H9 (cell line): Measurements from ENCODE around the gene TPP2. TPM values are rescaled to one million over a fixed set of nuclear protein-coding genes. Genes with fewer than 3 reads are reported as not detected.

Source experiments
- DNase-seq: peaks from one replicate; pipeline ENCODE4 v3.0.0-alpha.2; 2017
- H2AFZ ChIP-seq: one replicate; pipeline ENCODE4 v1.6.1; 2013; ENCODE audit warnings: mild to moderate bottlenecking, low read length, control low read depth, moderate library complexity
- H2AK5ac ChIP-seq: 2 replicates; pipeline ENCODE4 v1.6.1; 2013; ENCODE audit warnings: low read length, control low read depth, mixed read lengths; ENCODE audit not compliant: insufficient read length
- H2BK120ac ChIP-seq: one replicate; pipeline ENCODE4 v1.6.1; 2013; ENCODE audit warnings: low read depth, mild to moderate bottlenecking, low read length, control low read depth, inconsistent platforms; ENCODE audit not compliant: poor library complexity, severe bottlenecking
- H2BK12ac ChIP-seq: 2 replicates; pipeline ENCODE4 v1.6.1; 2013; ENCODE audit warnings: low read length, control low read depth, mixed read lengths, low read depth; ENCODE audit not compliant: insufficient read length
- H2BK15ac ChIP-seq: 2 replicates; pipeline ENCODE4 v1.6.1; 2013; ENCODE audit warnings: low read depth, low read length, control low read depth
- H2BK20ac ChIP-seq: one replicate; pipeline ENCODE4 v1.6.1; 2013; ENCODE audit warnings: low read depth, mild to moderate bottlenecking, low read length, control low read depth, inconsistent platforms; ENCODE audit not compliant: poor library complexity, severe bottlenecking
- H2BK5ac ChIP-seq: 2 replicates; pipeline ENCODE4 v1.6.1; 2013; ENCODE audit warnings: low read length, control low read depth, mixed read lengths; ENCODE audit not compliant: insufficient read length
- H3K14ac ChIP-seq: 2 replicates; pipeline ENCODE4 v1.6.1; 2013; ENCODE audit warnings: low read length, control low read depth; ENCODE audit not compliant: insufficient read depth
- H3K18ac ChIP-seq: 2 replicates; pipeline ENCODE4 v1.6.1; 2013; ENCODE audit warnings: low read depth, mild to moderate bottlenecking, mixed read lengths, low read length, control low read depth; ENCODE audit not compliant: insufficient read length
- H3K23ac ChIP-seq: 2 replicates; pipeline ENCODE4 v1.6.1; 2013; ENCODE audit warnings: low read length, control low read depth, mixed read lengths, low read depth; ENCODE audit not compliant: insufficient read length
- H3K23me2 ChIP-seq: 2 replicates; pipeline ENCODE4 v1.6.1; 2013; ENCODE audit warnings: low read depth, mild to moderate bottlenecking, mixed read lengths, low read length, control low read depth; ENCODE audit not compliant: insufficient read length, poor library complexity, severe bottlenecking
- H3K27ac ChIP-seq: 2 replicates; pipeline ENCODE4 v1.5.1; 2013; ENCODE audit warnings: low read length, control low read depth, mixed read lengths, low read depth; ENCODE audit not compliant: insufficient read length
- H3K27me3 ChIP-seq: 2 replicates; pipeline ENCODE4 v1.6.1; 2013; ENCODE audit warnings: low read length, control low read depth, inconsistent platforms; ENCODE audit not compliant: insufficient read depth
- H3K4ac ChIP-seq: 2 replicates; pipeline ENCODE4 v1.6.1; 2013; ENCODE audit warnings: low read depth, mild to moderate bottlenecking, control low read depth, inconsistent platforms, low read length, moderate library complexity
- H3K4me1 ChIP-seq: 2 replicates; pipeline ENCODE4 v1.6.1; 2013; ENCODE audit warnings: low read length, control low read depth, inconsistent platforms; ENCODE audit not compliant: insufficient read depth
- H3K4me2 ChIP-seq: 2 replicates; pipeline ENCODE4 v1.6.1; 2013; ENCODE audit warnings: low read length, control low read depth, mixed read lengths; ENCODE audit not compliant: insufficient read length, insufficient read depth
- H3K56ac ChIP-seq: 2 replicates; pipeline ENCODE4 v1.6.1; 2013; ENCODE audit warnings: low read depth, mild to moderate bottlenecking, mixed read lengths, low read length, control low read depth; ENCODE audit not compliant: insufficient read length
- H3K79me1 ChIP-seq: 2 replicates; pipeline ENCODE4 v1.6.1; 2013; ENCODE audit warnings: low read depth, mild to moderate bottlenecking, moderate library complexity, low read length, control low read depth, inconsistent platforms; ENCODE audit not compliant: insufficient read depth, poor library complexity, severe bottlenecking
- H3K79me2 ChIP-seq: 2 replicates; pipeline ENCODE4 v1.6.1; 2013; ENCODE audit warnings: low read length, control low read depth, inconsistent platforms; ENCODE audit not compliant: insufficient read depth
- H3K9ac ChIP-seq: 2 replicates; pipeline ENCODE4 v1.6.1; 2013; ENCODE audit warnings: low read length, control low read depth, mixed read lengths; ENCODE audit not compliant: insufficient read length; ENCODE audit errors: extremely low read depth
- H3K9me3 ChIP-seq: one replicate; pipeline ENCODE4 v1.6.1; 2013; ENCODE audit warnings: low read depth, low read length, inconsistent platforms; ENCODE audit not compliant: control insufficient read depth
- H3T11ph ChIP-seq: one replicate; pipeline ENCODE4 v1.6.1; 2013; ENCODE audit warnings: mild to moderate bottlenecking, low read length, control low read depth, inconsistent platforms
- H4K20me1 ChIP-seq: one replicate; pipeline ENCODE4 v1.6.1; 2013; ENCODE audit not compliant: control insufficient read depth, insufficient read length, insufficient read depth
- H4K5ac ChIP-seq: 2 replicates; pipeline ENCODE4 v1.6.1; 2013; ENCODE audit warnings: low read depth, mild to moderate bottlenecking, mixed read lengths, low read length, control low read depth; ENCODE audit not compliant: insufficient read length
- H4K8ac ChIP-seq: replicated peaks from 2 replicates; pipeline ENCODE4 v1.6.1; 2013; ENCODE audit warnings: low read length, control low read depth, mixed read lengths, low read depth; ENCODE audit not compliant: insufficient read length
- H4K91ac ChIP-seq: 2 replicates; pipeline ENCODE4 v1.6.1; 2013; ENCODE audit warnings: low read depth, mild to moderate bottlenecking, moderate library complexity, mixed read lengths, low read length, control low read depth; ENCODE audit not compliant: insufficient read length
- H3K27ac Mint-ChIP-seq, 3 experiments: 2 replicates in 2 of 3; 3 replicates in 1 of 3; pipeline ENCODE4 v1.8.0; 2020 to 2021; ENCODE audit warnings: mixed read lengths in 3 of 3, mild to moderate bottlenecking in 1 of 3, moderate library complexity in 1 of 3
- H3K27me3 Mint-ChIP-seq: 2 replicates; pipeline ENCODE4 v1.8.0; 2021; ENCODE audit warnings: low read depth, mild to moderate bottlenecking, moderate library complexity, mixed read lengths
- H3K36me3 Mint-ChIP-seq, 3 experiments: 2 replicates in 2 of 3; 3 replicates in 1 of 3; pipeline ENCODE4 v1.8.0; 2020 to 2021; ENCODE audit warnings: low read depth in 3 of 3, mixed read lengths in 3 of 3; ENCODE audit not compliant: insufficient read depth in 1 of 3
- H3K4me1 Mint-ChIP-seq, 2 experiments: 2 replicates each; pipeline ENCODE4 v1.8.0; 2020; ENCODE audit warnings: mixed read lengths in 2 of 2
- H3K4me3 Mint-ChIP-seq, 2 experiments: 2 replicates in 1 of 2; 3 replicates in 1 of 2; pipeline ENCODE4 v1.8.0; 2020 to 2021; ENCODE audit warnings: mild to moderate bottlenecking in 2 of 2, mixed read lengths in 2 of 2, moderate library complexity in 1 of 2
- H3K9me3 Mint-ChIP-seq, 2 experiments: 2 replicates in 1 of 2; 3 replicates in 1 of 2; pipeline ENCODE4 v1.8.0; 2020; ENCODE audit warnings: mild to moderate bottlenecking in 2 of 2, mixed read lengths in 2 of 2, moderate library complexity in 1 of 2
- CTCF ChIP-seq: fragments of 200-600 bp; sonication (generic); conservative IDR thresholded peaks from 3 replicates; pipeline ENCODE4 v1.8.0; 2021; ENCODE audit warnings: antibody characterized with exemption, mild to moderate bottlenecking
- WGBS: extraction: QIAGEN DNeasy Blood & Tissue Kit; methylation state at CpG from one replicate; pipeline ENCODE4 v1.1.7; 2013; ENCODE audit warnings: missing lambda C conversion rate, low lambda C conversion rate, mixed read lengths; ENCODE audit not compliant: insufficient read length; ENCODE audit errors: extremely low coverage; 5-methylcytosine and 5-hydroxymethylcytosine counted together
- total RNA-seq: library from RNA; stranded (reverse); gene quantifications from 2 replicates; pipeline ENCODE4 v1.2.1, GENCODE V29; 2021

TPP2 gene
- total RNA-seq, 1 experiment from 2014 or later, result 63.5 TPM

- Histone ChIP-seq H3K4me2 (no peak overlapping the region), H3K9me3 (no peaks in the 10 kb centered on the region), H3K79me2 (no peaks in the 10 kb centered on the region), H2AFZ (no peak overlapping the region), H4K91ac (no peak overlapping the region), H3K4ac (no peak overlapping the region), H3T11ph (no peak overlapping the region), H3K9ac (no peak overlapping the region), H3K4me1 (peaks cover 6% of the 10 kb centered on the region; the same call in 1 of the 2 replicates), H2BK5ac (no peak overlapping the region), H3K56ac (no peak overlapping the region), H2AK5ac (no peak overlapping the region), H4K5ac (no peak overlapping the region), H4K8ac (no peak overlapping the region), H2BK12ac (no peak overlapping the region), H4K20me1 (no peaks in the 10 kb centered on the region), H3K23me2 (no peaks in the 10 kb centered on the region), H3K27ac (no peak overlapping the region), H3K23ac (no peak overlapping the region), H2BK20ac (no peak overlapping the region), H3K14ac (no peak overlapping the region), H3K79me1 (no peaks in the 10 kb centered on the region), H2BK15ac (no peak overlapping the region), H3K18ac (no peak overlapping the region), H2BK120ac (no peak overlapping the region), H3K27me3 (no peaks in the 10 kb centered on the region)
- no peak for DNase-seq
- Mint-ChIP-seq H3K4me3 (no peak overlapping the region), H3K27me3 (peaks cover under 1% of the 10 kb centered on the region; the same call in 1 of the 2 replicates), H3K36me3 (no peaks in the 10 kb centered on the region), H3K4me1 (peaks cover 29 to 33% of the 10 kb centered on the region in 2 experiments), H3K27ac (no peak overlapping the region; a peak in 1 of 7 replicates), H3K9me3 (no peaks in the 10 kb centered on the region)
- TF ChIP-seq CTCF, result no peak
- no CpG with 5 or more reads among the region's 2 CpGs for WGBS
These were observed 95.7 kb downstream of the TPP2 start for GRCh38 chr13:102692491-102692826.
